NCI-H1105 treated with DMSO at 0.1 percent for 48 hours (cell line): ENCODE measurements around the gene BACE2.
A peak's percentile ranks its signal among the peaks of the same experiment; 100 is the strongest.

Experiments used
- DNase-seq: peaks from one replicate; lab custom pipeline; 2025; lab: John Stamatoyannopoulos, UW

BACE2 gene

GRCh38 chr21:41148798-41149197 is 19.2 kb upstream of the BACE2 start:
- no peak for DNase-seq

GRCh38 chr21:41149199-41149598 is 18.8 kb upstream of the BACE2 start:
- no peak for DNase-seq

- DNase-seq, result no peak
These were observed 15.8 kb upstream of the BACE2 start for GRCh38 chr21:41152147-41152546.

- no peak for DNase-seq
These were observed 14.5 kb upstream of the BACE2 start for GRCh38 chr21:41153443-41153842.

- DNase-seq, result no peak
These were observed 11.8 kb upstream of the BACE2 start for GRCh38 chr21:41156142-41156541.

- no peak for DNase-seq
These were observed 9.9 kb upstream of the BACE2 start for GRCh38 chr21:41158026-41158425.

GRCh38 chr21:41160036-41160435 is 7.9 kb upstream of the BACE2 start:
- no peak for DNase-seq

GRCh38 chr21:41161428-41161827 is 6.5 kb upstream of the BACE2 start:
- DNase-seq, result no peak

- no peak for DNase-seq
These were observed 5.9 kb upstream of the BACE2 start for GRCh38 chr21:41162096-41162495.

GRCh38 chr21:41163091-41163490 is 4.9 kb upstream of the BACE2 start:
- DNase-seq, result no peak

- no peak for DNase-seq
These were observed 3.9 kb upstream of the BACE2 start for GRCh38 chr21:41164052-41164451.

GRCh38 chr21:41164981-41165655 is 2.8 kb upstream of the BACE2 start:
- DNase-seq, result no peak

- DNase-seq, result no peak
These were observed 1.1 kb upstream of the BACE2 start for GRCh38 chr21:41166884-41167283.

- peak; percentile 64 for DNase-seq
These were observed 664 bp downstream of the BACE2 start for GRCh38 chr21:41168391-41169257.

- DNase-seq, result no peak
These were observed 1.3 kb downstream of the BACE2 start for GRCh38 chr21:41169258-41169576.

- DNase-seq, result no peak
These were observed 1.7 kb downstream of the BACE2 start for GRCh38 chr21:41169701-41170100.

GRCh38 chr21:41170442-41170841 is 2.5 kb downstream of the BACE2 start:
- DNase-seq, result peak; percentile 47

- peak; percentile 80 for DNase-seq
These were observed 3.1 kb downstream of the BACE2 start for GRCh38 chr21:41170859-41171609.

- DNase-seq, result no peak
These were observed 7.1 kb downstream of the BACE2 start for GRCh38 chr21:41175080-41175479.

GRCh38 chr21:41176846-41177245 is 8.9 kb downstream of the BACE2 start:
- no peak for DNase-seq

- DNase-seq, result no peak
These were observed 12.8 kb downstream of the BACE2 start for GRCh38 chr21:41180752-41181151.

GRCh38 chr21:41182547-41182946 is 14.6 kb downstream of the BACE2 start:
- DNase-seq, result no peak

- no peak for DNase-seq
These were observed 15.6 kb downstream of the BACE2 start for GRCh38 chr21:41183575-41183974.
